Adrenal gland (tissue), 12 donors: ENCODE measurements around the gene IDH3A. TPM values are rescaled to one million over a fixed set of nuclear protein-coding genes. Genes with fewer than 3 reads are reported as not detected.
A peak's percentile ranks its signal among the peaks of the same experiment; 100 is the strongest.

ENCODE experiments used
- DNase-seq, 7 donors: peaks; one replicate each; pipeline ENCODE4 v3.0.0-alpha.2; 2019 to 2020
- H3K27ac ChIP-seq, 5 donors: fragments of 200-600 bp; sonication (generic) in 4 of 5; 1 replicate in 3 of 5; 2 replicates in 2 of 5; pipeline versions ENCODE4 v1.5.1 to v1.8.0; 2016 to 2020; ENCODE audit warnings: mild to moderate bottlenecking in 1 of 5
- H3K27me3 ChIP-seq: fragments of 200-600 bp; 2 replicates; pipeline ENCODE4 v1.8.0; 2021
- H3K36me3 ChIP-seq, 2 donors: fragments of 200-600 bp; replicated peaks in 1 of 2; 1 replicate in 1 of 2; 2 replicates in 1 of 2; pipeline versions ENCODE4 v1.5.1 to v1.8.0; 2018 to 2022
- H3K4me1 ChIP-seq, 2 donors: fragments of 200-600 bp; replicated peaks in 1 of 2; 1 replicate in 1 of 2; 2 replicates in 1 of 2; pipeline versions ENCODE4 v1.5.1 to v1.8.0; 2018 to 2021
- H3K4me3 ChIP-seq, 4 donors: fragments of 200-600 bp; sonication (generic) in 3 of 4; one replicate each; pipeline ENCODE4 v1.5.1; 2016 to 2018
- H3K9me3 ChIP-seq, 3 donors: fragments of 200-600 bp; sonication (generic) in 1 of 3; replicated peaks in 1 of 3; 1 replicate in 2 of 3; 2 replicates in 1 of 3; pipeline versions ENCODE4 v1.5.1 to v1.8.0; 2016 to 2021
- POLR2A ChIP-seq, 2 donors: fragments of 450-650 bp; IDR thresholded peaks; one replicate each; pipeline ENCODE4 v1.6.1; 2017; ENCODE audit warnings: antibody characterized with exemption in 2 of 2, mild to moderate bottlenecking in 2 of 2, moderate library complexity in 1 of 2
- WGBS, 4 donors: extraction: QIAGEN DNeasy Blood & Tissue Kit in 2 of 4; methylation state at CpG; one replicate each; pipeline versions ENCODE4 v1.1.5 to v1.1.7; 2013 to 2017; 5-methylcytosine and 5-hydroxymethylcytosine counted together
- intact Hi-C, 2 donors: fragments of 100-400 bp; cut with DNase I; formaldehyde crosslinking; loops; one replicate each; pipeline versions ENCODE4 v1.14.1 to v1.15.0; 2022 to 2023
- polyA plus RNA-seq, 3 donors: library from polyadenylated mRNA; stranded (reverse); fragments of 200-250 nt in 2 of 3; fragments of 350-450 nt in 1 of 3; fragmentation: Illumina TruSeq in 1 of 3; extraction: RNeasy Lipid Tissue Mini Kit (QIAGEN cat#74804) in 1 of 3; gene quantifications; one replicate each; pipeline ENCODE4 v1.2.3, GENCODE V29; 2013 to 2014
- total RNA-seq, 9 donors: library from RNA; depleted of rRNA in 4 of 9; stranded (reverse); fragments of >200 nt in 4 of 9; fragments of 120-200 nt in 1 of 9; fragmentation: NEBNext Ultra II Directional in 1 of 9; extraction: Animal tissue kit (Norgen Biotek cat#: 25700) in 1 of 9; gene quantifications; one replicate each; pipeline versions ENCODE4 v1.1.0 to v1.2.4, GENCODE V29; 2013 to 2023
- TF ChIP-seq, protein P1 (sequence below), 6 experiments: fragments of 450-650 bp in 4 of 6; fragments of 200-600 bp in 2 of 6; sonication (generic) in 1 of 6; IDR thresholded peaks; 1 replicate in 5 of 6; 2 replicates in 1 of 6; pipeline versions ENCODE4 v1.5.1 to v1.8.0; 2016 to 2021; ENCODE audit warnings: antibody characterized with exemption in 6 of 6, mild to moderate bottlenecking in 2 of 6, moderate library complexity in 1 of 6
- donor health status: healthy with polysubstance abuse.
- donor health status: Bipolar disorder and iron deficiency.
- donor health status: DM: yes; HTN: yes; CAD: no.
- donor health status: DM: no; HTN: no; CAD: no.
- donor health status: DM: no; HTN: no; CAD: no.
- donor health status: DM: yes; HTN: yes; CAD: no.

IDH3A gene
- total and polyA plus RNA-seq, 12 donors = 26.9 to 392 (median 132) TPM

DNA sequence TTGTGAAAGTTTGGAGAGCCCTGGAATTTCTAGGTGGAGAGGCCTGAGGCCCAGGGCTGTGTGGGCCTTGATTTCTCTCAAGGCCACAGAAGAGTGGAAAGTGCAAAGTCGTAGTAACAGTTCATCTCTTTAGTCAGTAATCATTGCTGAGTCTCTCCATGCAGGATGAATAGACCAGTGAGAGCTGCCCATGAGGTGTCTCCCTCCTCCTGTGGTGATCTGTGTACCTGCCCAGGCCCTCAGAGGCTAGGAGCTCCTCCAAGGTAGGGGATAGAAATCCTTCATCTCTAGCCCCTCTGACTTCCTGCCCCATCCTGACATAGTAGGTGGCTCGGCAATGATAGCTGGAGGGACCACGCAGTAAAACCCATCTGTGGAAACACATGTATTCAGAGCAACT is 6.8 kb upstream of the IDH3A start:
- DNase-seq = no peak
- 76 to 88% (median 78%) methylated on average over 3 of the region's 3 CpGs for WGBS, 4 donors

DNA sequence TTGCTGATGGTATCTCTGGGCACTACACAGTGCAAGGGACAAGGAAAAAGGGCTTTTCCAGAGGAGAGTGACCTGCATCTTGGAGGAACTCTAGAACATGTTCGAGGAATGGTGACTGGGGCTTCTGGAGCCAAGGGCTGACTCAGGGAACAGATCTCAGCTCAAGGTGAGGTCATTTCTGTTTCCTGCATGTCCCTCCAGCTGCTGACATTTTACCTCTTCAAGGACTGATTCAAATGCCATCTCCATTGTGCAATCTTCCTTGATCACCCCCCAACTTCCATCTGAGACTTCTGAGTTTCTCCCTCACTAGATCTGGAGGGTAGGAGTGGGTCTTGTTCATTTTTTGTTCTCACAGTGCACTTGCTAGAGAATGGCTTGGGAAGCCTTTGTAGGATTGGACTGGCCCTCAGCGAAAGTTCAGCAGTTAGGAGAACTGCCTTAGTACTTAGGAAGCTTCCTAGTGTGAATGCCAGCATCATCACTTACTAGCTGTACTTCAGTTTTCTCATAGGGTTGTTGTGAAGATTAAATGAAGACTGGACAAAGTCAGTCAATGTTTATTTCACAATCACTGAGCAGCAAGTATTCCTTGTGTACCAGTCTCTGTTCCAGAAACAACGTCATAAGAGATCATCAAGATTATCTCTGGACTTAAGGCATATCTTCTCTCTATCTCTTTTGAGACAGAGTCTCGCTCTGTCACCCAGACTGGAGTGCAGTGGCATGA is 2.6 kb upstream of the IDH3A start:
- peak overlapping the region in 1 of 5 donors; percentile 42 for H3K27ac ChIP-seq

More for the DNA sequence above, 6.8 kb upstream of the IDH3A start:
- Histone ChIP-seq H3K27me3 (no peaks in the 10 kb centered on the region), H3K27ac (no peak overlapping the region), H3K4me1 (peaks cover 0 to 9% of the 10 kb centered on the region in 2 donors), H3K36me3 (no peaks in the 10 kb centered on the region), H3K9me3 (no peaks in the 10 kb centered on the region), H3K4me3 (no peak overlapping the region)
- TF ChIP-seq, protein P1, sequence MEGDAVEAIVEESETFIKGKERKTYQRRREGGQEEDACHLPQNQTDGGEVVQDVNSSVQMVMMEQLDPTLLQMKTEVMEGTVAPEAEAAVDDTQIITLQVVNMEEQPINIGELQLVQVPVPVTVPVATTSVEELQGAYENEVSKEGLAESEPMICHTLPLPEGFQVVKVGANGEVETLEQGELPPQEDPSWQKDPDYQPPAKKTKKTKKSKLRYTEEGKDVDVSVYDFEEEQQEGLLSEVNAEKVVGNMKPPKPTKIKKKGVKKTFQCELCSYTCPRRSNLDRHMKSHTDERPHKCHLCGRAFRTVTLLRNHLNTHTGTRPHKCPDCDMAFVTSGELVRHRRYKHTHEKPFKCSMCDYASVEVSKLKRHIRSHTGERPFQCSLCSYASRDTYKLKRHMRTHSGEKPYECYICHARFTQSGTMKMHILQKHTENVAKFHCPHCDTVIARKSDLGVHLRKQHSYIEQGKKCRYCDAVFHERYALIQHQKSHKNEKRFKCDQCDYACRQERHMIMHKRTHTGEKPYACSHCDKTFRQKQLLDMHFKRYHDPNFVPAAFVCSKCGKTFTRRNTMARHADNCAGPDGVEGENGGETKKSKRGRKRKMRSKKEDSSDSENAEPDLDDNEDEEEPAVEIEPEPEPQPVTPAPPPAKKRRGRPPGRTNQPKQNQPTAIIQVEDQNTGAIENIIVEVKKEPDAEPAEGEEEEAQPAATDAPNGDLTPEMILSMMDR (IDR thresholded peaks at IDR 0.05) = no peak
- TF ChIP-seq POLR2A (IDR thresholded peaks at IDR 0.05) = no peak
- intact Hi-C loops = no loop called here

DNA sequence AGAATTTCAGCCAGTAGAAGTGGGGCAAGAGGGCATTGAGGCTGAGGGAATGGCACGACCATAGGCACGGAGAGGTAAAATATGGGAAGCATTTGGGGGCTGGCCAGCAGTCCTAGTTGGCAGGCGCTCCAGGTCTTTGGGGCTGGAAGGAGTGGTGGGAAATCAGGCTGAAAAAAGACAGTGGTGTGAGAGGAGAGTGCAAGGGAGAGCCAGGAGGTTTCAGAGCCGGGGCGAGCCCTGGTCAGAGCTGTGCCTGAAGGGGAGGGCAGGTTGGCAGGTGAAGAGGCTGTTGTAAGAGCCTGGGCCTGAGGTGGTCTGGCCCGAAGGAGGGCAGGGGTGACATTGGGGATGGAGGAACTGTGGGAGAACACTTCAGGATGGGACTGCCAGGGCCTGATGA is 1.6 kb upstream of the IDH3A start:
- Histone ChIP-seq H3K9me3 (no peaks in the 10 kb centered on the region), H3K36me3 (no peaks in the 10 kb centered on the region), H3K27me3 (no peaks in the 10 kb centered on the region), H3K27ac (no peak overlapping the region), H3K4me3 (no peak overlapping the region), H3K4me1 (peaks cover 11 to 35% of the 10 kb centered on the region in 2 donors)
- intact Hi-C loops = no loop called here
- TF ChIP-seq, protein P1 (IDR thresholded peaks at IDR 0.05) = no peak
- TF ChIP-seq POLR2A (IDR thresholded peaks at IDR 0.05) = no peak
- WGBS, 4 donors = 86 to 91% (median 89%) methylated on average over 6 of the region's 6 CpGs
- no peak for DNase-seq

More for the DNA sequence above, 2.6 kb upstream of the IDH3A start:
- H3K27me3 ChIP-seq = no peaks in the 10 kb centered on the region
- 72 to 82% (median 74%) methylated on average over 4 of the region's 4 CpGs for WGBS, 4 donors
- no peak overlapping the region for H3K4me3 ChIP-seq
- H3K36me3 ChIP-seq = no peaks in the 10 kb centered on the region
- no peak for TF ChIP-seq POLR2A (IDR thresholded peaks at IDR 0.05)
- TF ChIP-seq, protein P1 (IDR thresholded peaks at IDR 0.05) = no peak
- DNase-seq = peak in 4 of 7 donors; percentile 40 to 47 (median 42)
- no peaks in the 10 kb centered on the region for H3K9me3 ChIP-seq
- H3K4me1 ChIP-seq = peaks cover 11 to 33% of the 10 kb centered on the region in 2 donors
- intact Hi-C loops = no loop called here

DNA sequence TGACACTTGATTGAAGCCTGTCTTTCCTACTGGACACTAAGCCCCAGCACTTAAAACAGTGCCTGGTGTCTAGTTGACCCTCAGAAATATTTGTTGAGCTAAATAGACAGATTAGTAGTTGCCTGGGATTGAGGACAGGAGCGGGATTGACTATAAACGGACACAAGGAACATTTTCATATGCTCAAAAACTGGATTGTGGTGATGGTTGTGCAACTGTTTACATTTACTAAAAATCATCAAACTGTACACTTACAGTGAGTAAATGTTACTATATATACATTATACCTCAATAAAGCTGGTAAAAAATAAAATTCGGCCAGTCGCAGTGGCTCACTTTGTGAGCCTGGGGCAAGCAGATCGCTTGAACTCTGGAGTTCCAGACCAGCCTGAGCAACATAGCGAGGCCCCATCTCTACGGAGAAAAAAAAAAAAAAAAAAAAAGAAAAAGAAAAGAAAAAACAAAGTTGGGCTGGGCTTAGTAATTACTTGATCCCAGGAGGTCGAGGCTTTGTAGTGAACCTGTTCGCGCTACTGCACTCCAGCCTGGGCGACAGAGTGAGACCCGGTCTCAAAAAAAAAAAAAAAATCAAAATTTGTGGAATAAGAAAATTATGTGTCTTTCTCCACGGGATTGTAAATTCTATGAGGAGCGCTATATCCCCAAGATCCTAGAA is 632 bp upstream of the IDH3A start:
- 11 to 22% (median 18%) methylated on average over 14 of the region's 14 CpGs for WGBS, 4 donors
- Histone ChIP-seq H3K27me3 (no peaks in the 10 kb centered on the region), H3K4me1 (peaks cover 11 to 43% of the 10 kb centered on the region in 2 donors), H3K4me3 (peak overlapping the region in 2 of 4 donors; percentile 49 to 73), H3K27ac (peak overlapping the region in 3 of 5 donors; percentile 49 to 97 (median 72)), H3K9me3 (no peaks in the 10 kb centered on the region), H3K36me3 (no peaks in the 10 kb centered on the region)
- peak in 1 of 7 donors; percentile 22 for DNase-seq
- TF ChIP-seq, protein P1 (IDR thresholded peaks at IDR 0.05) = no peak
- TF ChIP-seq POLR2A (IDR thresholded peaks at IDR 0.05) = no peak
- intact Hi-C loops = no loop called here
